ENCODE data around the gene DUSP6. TPM values are rescaled to one million over a fixed set of nuclear protein-coding genes. Genes with fewer than 3 reads are reported as not detected.

DUSP6 gene
- total RNA-seq, 2 donors from 2014 or later = 25.7 to 54.1 TPM

DNA sequence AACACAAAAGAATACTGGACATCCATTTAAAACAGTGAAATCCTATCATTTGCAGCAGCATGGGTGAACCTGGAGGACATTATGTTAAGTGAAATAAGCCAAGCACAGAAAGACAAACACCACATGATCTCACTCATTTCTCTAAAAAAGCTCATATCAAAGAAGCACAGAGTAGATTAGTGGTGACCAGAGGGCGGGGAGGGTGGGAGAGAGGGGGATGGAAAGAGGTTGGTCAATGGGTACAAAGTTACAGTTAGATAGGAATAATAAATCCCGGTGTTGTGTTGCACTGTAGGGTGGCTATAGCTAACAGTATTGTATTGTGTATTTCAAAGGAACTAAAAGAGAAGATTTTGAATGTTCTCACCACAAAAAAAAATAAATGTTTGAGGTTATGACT is 52.4 kb downstream of the DUSP6 start:
- DNase-seq (ENCODE audit: low spot score) = no peak
- Histone ChIP-seq H3K36me3 (no peaks in the 10 kb centered on the region), H3K27ac (no peak overlapping the region), H3K4me1 (no peaks in the 10 kb centered on the region), H3K9me3 (no peaks in the 10 kb centered on the region), H3K27me3 (no peaks in the 10 kb centered on the region), H3K4me3 (no peak overlapping the region)
- TF ChIP-seq, protein P1, sequence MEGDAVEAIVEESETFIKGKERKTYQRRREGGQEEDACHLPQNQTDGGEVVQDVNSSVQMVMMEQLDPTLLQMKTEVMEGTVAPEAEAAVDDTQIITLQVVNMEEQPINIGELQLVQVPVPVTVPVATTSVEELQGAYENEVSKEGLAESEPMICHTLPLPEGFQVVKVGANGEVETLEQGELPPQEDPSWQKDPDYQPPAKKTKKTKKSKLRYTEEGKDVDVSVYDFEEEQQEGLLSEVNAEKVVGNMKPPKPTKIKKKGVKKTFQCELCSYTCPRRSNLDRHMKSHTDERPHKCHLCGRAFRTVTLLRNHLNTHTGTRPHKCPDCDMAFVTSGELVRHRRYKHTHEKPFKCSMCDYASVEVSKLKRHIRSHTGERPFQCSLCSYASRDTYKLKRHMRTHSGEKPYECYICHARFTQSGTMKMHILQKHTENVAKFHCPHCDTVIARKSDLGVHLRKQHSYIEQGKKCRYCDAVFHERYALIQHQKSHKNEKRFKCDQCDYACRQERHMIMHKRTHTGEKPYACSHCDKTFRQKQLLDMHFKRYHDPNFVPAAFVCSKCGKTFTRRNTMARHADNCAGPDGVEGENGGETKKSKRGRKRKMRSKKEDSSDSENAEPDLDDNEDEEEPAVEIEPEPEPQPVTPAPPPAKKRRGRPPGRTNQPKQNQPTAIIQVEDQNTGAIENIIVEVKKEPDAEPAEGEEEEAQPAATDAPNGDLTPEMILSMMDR (IDR thresholded peaks at IDR 0.05) = no peak

DNA sequence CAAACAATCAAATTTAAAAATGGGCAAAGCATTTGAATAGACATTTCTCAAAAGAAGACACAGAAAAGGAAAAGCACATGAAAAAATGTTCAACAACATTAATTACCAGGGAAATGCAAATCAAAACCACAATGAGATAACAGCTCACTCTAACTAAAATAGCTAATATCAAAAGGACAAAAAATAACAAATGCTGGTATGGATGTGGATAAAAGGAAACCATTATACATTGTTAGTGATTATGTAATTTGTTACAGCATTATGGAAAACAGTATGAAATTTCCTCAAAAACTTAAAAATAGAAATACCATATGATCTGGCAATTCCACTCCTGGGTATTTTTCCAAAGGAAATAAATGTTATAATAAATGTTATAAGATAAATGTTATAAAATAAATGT is 52.9 kb downstream of the DUSP6 start:
- Histone ChIP-seq H3K9me3 (no peaks in the 10 kb centered on the region), H3K4me3 (no peak overlapping the region), H3K27me3 (no peaks in the 10 kb centered on the region), H3K36me3 (no peaks in the 10 kb centered on the region), H3K27ac (no peak overlapping the region), H3K4me1 (no peaks in the 10 kb centered on the region)
- DNase-seq (ENCODE audit: low spot score) = no peak
- TF ChIP-seq, protein P1 (IDR thresholded peaks at IDR 0.05) = no peak

Other genes starting within 250 kb of the DUSP6 start
- 1 to 10 TPM; 3.8 to 4.7 TPM for gene GALNT4, start 172.3 kb upstream of the DUSP6 start, total RNA-seq
- gene POC1B, start 173.5 kb upstream of the DUSP6 start, total RNA-seq = 10 to 100 TPM in 1 of 2 donors, 1 to 10 TPM in 1; 9.8 to 10.6 TPM

All from right atrium auricular region (tissue), 2 donors.